CD4-positive, alpha-beta T cell treated with Interleukin-4 for 4 hours (primary cell): ENCODE data around the gene SFI1.
"Not testable (repeated sequence)": the region's sequence is repeated elsewhere in the genome, so short reads cannot be mapped to it uniquely, and the experiment has no call there.

ENCODE experiments used
- DNase-seq: peaks from one replicate; pipeline ENCODE4 v3.0.0-alpha.2; 2020

The SFI1 gene

GRCh38 chr22:31544481-31545480, 48.4 kb downstream of the SFI1 start:
- DNase-seq = no peak

- DNase-seq = no peak
These were observed 54.6 kb downstream of the SFI1 start for GRCh38 chr22:31550871-31551370.

DNA sequence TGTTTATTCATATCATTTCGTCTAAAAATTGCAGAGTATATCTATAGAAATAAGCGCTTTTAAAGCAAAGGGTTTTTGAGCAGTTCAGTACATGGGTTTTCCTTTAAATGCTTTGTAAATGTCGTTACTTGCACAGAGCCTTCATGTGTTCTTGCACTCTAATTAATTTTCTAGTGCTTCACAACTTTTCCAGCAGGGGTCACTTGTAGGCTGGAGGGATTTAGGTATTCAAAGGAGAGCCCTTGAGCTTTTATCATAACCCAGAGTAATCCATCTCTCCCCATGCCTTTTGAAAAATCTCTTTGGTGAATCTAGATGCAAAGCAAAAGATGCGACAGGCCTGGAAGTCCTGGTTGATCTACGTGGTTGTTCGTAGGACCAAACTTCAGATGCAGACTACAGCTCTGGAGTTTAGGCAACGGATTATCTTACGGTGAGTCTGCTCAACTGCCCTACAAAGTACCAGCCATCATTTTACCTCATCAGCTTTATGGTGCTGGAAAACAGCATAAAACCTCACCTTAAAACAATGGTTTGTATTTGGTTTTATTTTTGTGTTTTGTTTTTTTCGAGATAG, 60.4 kb downstream of the SFI1 start:
- peak; percentile 40 for DNase-seq

DNA sequence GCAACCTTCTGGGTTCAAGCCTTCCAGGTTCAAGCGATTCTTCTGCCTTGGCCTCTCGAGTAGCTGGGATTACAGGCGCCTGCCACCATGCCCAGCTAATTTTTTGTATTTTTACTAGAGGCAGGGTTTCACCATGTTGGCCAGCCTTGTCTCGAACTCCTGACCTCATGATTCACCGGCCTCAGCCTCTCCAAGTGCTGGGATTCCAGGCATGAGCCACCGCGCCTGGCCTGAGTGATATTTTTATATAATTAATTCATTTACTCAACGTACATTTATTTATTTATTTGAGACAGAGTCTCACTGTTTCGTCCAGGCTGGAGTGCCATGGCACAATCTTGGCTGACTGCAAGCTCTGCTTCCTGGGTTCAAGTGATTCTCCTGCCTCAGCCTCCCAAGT, 62.2 kb downstream of the SFI1 start:
- not testable (repeated sequence) for DNase-seq

DNA sequence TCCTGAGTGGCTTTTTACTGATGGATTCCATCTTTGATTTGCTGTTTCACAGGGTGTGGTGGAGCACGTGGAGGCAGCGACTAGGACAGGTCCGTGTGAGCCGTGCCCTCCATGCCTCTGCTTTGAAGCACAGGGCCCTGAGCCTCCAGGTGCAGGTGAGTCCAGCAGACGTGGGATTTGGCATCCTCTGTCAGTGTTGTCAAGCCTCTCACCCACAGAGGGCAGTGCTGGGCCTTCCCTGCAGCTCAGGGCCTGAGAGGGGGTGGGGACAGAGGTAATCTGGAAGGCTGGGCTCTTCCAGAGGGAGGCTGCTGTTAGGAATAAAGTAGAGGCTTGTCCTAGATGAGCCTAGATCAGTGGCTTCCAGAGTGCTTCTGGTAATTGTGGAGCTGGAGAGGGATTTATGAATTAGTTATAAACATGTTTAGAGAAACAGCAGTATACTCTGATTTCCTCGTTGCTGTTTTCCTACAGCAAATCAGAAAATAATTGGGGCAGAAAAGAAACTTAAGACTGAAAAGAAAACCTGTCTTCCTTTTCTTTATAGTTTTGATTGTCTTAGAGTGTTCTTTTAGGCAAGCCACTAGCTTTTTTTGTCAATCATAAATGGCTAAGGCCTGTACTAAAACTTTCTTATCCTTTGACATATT, 65.0 kb downstream of the SFI1 start:
- DNase-seq = peak; percentile 8

- no peak for DNase-seq
These were observed 65.6 kb downstream of the SFI1 start for GRCh38 chr22:31561970-31562369.

DNA sequence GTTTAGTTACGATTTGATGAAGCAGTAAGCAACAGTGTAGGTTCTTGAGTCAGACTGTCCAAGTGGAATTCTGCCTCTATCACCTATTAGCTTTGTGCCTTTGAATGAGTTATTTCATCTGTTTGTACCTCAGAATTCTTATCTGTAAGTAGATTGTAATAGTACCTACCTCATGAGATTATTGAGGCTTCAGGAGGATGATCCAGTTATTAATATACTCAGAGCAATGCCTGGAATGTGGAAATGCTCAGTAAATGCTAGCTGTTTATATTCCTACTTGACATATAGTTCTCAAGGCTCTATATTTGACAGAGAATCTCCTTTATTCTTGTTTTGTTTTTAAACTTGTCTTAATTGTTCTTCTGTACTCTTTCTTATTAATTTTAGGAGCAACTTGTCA, 70.1 kb downstream of the SFI1 start:
- DNase-seq = no peak

- DNase-seq = no peak
These were observed 70.9 kb downstream of the SFI1 start for GRCh38 chr22:31567196-31567595.

- DNase-seq = no peak
These were observed 71.4 kb downstream of the SFI1 start for GRCh38 chr22:31567702-31568101.

DNA sequence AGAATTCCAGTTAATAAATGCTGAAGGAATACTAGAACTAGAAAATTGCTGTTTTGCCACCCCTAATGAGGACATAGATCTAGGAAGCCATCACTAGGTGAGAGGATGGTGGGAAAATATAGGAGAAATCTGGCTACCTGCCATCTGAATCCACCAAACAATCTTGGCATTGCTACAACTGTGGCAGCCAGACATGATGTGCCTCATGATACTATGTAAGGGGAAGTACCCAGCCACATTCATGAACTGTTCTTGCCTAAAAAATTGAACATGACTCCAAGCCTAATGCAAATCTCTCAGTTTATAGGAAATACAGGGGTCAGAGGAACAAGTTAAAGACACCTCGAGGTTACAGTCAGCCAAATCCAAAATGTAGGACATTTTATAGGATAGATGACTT, 72.8 kb downstream of the SFI1 start:
- no peak for DNase-seq

- DNase-seq = no peak
These were observed 76.6 kb downstream of the SFI1 start for GRCh38 chr22:31572939-31573338.

DNA sequence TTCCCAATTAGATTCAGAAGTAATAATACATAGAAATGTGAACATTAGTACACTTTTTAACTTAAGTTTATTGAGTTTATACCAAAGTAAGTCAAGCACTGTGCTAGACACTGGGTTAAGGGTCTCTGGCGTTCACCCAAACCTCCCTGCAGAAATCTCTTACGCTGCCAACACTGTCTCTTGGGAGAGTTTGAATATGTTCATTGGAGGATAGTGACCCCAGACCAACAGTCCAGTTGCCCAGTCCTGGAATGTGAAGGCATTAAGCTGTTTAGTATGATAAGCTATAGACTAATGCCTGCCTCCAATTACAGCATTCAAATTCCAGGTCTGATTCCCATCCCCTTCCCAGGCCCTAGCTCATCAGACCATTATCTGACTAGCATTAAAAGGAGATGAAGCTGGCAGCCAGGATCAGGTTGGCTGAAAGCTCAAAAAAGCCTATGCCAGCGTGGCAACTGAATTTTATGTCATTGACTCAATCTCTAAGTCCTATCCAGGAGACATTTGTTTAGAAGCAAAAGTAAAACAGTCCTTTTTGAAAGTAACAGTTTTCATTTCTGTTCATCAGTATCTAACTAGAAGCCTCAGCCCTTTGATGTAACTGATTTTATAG, 77.8 kb downstream of the SFI1 start:
- no peak for DNase-seq

DNA sequence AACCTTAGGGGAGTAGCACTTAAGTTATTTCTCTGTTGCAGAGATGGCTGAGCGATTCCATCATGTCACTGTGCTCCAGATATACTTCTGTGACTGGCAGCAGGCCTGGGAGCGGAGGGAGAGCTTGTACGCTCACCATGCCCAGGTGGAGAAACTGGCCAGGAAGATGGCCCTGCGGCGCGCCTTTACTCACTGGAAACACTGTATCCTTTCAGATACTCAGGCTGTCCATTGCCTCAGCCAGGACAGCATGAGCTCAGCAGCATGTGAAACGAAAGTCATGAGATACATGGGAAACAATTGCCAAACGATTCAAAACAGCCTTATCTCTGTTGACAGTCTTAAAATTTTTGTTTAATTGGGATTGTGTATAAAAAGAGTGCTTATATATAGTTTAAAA, 78.9 kb downstream of the SFI1 start:
- DNase-seq = no peak

DNA sequence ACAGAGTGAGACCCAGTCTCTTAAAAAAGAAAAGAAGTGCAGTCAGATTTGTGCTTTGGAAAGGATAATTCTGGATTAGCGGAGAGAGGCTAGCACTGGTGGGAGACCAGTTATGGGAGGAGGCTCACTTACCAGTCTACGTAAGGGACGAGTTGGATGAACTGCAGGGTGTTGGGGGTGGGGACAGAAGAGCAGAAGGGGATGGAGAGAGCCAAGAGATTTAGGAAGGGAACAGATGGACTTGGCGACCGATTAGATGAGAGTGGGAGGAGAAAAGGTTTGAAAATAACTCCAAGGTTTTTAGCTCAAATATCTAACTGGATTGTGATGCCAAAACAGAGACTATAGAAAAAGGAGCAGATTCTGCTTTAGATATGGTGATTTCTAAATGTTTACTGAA, 81.4 kb downstream of the SFI1 start:
- no peak for DNase-seq

DNA sequence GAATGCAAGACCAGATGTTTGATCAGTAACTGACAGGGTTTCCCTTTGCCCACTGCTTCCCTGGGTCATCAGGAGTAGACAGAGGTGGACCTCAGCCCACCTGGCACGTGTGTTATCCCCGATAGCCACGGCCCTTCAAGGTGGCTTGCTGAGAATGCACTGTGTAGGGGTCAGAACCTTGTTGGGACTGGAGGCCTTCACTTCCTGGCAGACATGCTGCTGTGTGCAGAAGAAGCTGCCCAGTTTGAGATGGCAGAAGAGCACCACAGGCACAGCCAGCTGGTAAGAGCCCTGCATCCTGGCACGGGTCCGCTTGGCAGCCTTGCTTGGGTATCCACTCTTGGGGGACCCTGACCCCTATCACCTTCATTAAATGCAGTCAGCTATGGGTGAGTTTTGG, 81.8 kb downstream of the SFI1 start:
- DNase-seq = no peak

DNA sequence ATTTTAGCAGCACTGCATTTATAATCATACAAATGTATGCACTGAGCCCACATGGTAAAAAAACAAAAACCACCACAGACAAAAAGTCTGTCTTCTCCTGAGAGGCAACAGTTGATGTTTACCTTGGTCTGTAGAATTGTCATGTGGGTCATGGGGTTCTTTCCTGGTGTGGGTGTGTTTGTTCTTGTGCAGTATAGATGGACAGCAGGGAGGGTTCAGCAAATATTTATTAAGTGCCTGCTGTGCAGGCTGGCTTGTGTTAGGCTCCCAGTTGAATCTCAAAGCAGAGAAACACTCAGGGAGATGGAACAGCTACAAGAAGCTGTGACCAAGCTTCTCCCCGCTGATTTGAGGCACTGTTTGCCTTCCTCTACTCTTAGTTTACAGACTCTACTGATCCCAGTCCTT, 83.5 kb downstream of the SFI1 start:
- no peak for DNase-seq

DNA sequence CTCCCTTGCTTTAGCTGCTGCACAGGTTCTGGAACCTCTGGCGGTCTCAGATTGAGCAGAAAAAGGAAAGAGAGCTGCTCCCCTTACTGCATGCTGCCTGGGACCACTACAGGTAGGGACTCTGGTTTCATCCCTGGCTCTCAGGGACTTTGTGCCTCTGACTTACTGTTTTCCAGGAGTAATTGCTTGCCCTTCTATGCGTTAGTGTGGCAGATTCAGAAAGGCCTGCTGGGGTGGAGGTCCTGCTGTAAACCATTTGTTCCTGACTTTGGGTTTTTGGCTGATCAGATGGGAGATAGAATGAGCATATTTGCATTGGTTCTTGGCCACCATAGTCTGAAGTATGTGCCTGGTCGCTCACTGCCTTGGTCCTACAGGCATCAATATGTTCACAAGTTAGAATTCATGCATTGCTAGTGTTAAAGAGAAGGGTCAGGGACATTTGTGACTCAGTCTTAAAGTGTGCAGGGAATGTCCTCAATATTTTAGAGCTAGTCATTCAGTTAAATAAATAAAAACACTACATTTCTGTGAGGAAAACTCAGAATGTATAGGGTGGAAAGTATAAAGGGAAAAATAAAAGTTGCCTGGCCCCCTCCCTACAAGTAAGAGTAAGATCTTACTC, 87.6 kb downstream of the SFI1 start:
- no peak for DNase-seq

- peak; percentile 14 for DNase-seq
These were observed 88.4 kb downstream of the SFI1 start for GRCh38 chr22:31584804-31585160.

GRCh38 chr22:31585161-31585859, 89.0 kb downstream of the SFI1 start:
- no peak for DNase-seq

- DNase-seq = no peak
These were observed 90.0 kb downstream of the SFI1 start for GRCh38 chr22:31586137-31586920.

DNA sequence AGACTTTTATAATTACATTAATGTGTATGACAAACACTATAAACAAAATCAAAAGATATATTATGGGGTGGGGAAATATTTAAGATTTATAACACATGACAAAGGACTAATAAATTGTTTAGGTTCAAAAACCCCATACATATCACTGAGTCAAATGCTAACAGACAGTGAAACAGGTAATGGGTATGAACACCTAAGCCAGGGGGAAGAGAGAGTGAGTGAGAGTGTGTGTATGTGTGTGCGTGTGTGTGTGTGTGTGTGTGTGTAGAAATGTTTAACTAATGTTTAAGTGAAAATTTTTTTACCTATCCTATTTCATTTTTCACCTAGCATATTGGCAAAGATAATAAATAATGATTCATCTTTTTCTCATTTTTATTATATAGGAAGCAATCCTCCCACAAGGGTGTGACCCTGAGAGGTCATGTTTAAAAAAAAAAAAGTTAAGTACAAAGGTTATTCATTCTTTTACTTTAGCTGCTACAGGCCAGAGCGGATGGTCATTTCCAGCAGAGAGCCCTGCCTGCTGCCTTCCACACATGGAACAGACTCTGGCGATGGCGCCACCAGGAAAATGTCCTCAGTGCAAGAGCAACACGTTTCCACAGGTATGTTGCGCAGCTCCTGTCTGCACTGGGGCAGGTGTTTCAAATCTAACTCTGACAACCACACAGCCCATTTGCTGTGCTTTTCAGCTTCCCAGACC, 92.8 kb downstream of the SFI1 start:
- DNase-seq = no peak
